ENCODE data around the gene ALG12.

The ALG12 gene

DNA sequence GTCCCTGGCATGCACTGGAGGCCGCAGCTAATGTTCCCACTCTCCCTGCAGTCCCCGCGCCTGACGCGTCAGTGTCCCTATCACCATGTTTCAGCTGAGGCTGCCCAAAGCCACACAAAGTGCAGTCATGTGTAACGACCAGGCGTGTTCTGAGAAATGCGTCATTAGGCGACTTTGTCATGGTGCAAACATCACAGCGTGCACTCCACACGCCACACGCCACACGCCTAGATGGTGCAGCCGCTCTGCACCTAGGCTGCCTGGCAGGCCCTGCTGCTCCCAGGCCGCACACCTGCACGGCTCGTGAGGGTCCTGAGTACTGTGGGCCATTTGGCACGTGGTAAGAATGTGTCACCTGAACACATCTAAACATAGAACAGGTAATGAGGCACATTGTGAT lies 2.6 kb upstream of the ALG12 start:
- Histone ChIP-seq H3K27me3 (ENCODE audit: control insufficient read depth, insufficient read depth, low read length) (no peaks in the 10 kb centered on the region), H3K4me3 (ENCODE audit: low read depth, low read length) (no peak overlapping the region), H3K9ac (ENCODE audit: low read depth, low read length) (no peak overlapping the region), H3K36me3 (ENCODE audit: control insufficient read depth, insufficient read depth, low read length) (peaks cover 10% of the 10 kb centered on the region), H3K9me3 (ENCODE audit: control insufficient read depth, insufficient read depth, low read length) (no peaks in the 10 kb centered on the region), H3K4me1 (ENCODE audit: control insufficient read depth, insufficient read depth, low read length) (no peaks in the 10 kb centered on the region)

DNA sequence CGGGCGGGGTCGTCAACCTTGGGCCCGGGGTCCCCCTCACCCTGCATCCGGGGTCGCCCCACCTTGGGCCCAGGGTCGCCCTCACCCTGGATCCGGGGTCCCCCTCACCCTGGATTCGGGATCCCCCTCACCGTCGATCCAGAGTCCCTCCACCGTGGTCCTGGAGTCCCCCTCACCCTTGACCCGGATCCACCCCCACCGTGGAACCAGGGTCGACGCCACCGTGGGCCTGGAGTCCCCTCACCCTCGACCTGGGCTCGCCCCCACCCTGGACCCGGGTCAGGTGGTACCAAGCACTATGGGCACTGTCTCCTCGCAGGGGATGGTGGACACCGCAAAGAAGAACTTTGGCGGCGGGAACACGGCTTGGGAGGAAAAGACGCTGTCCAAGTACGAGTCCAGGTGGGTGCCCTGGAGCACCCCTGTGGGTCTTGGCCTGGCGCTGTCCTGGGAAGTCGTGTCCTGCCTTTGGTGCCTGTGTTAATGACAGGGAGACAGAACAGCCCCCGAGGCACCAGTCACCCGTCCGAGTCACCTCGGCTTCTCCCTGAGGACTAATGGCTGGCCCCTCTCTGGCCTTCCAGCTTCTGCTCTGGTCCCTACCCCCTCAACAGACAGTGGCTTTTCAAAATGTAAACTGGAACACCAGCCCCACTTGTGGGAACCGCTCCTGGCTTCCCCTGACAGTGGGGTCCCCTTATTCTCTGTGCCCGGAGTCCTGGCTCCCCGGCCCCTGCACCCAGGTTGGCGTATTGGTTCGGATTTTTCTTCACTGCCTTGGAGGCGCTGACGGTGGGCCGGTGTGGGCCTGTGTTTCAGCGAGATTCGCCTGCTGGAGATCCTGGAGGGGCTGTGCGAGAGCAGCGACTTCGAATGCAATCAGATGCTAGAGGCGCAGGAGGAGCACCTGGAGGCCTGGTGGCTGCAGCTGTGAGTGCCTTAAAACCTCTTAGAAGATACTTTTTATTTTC lies 958 bp upstream of the ALG12 start:
- H3K9ac ChIP-seq (ENCODE audit: low read depth, low read length) = peak overlapping the region; percentile 65
- no peaks in the 10 kb centered on the region for H3K4me1 ChIP-seq (ENCODE audit: control insufficient read depth, insufficient read depth, low read length)

DNA sequence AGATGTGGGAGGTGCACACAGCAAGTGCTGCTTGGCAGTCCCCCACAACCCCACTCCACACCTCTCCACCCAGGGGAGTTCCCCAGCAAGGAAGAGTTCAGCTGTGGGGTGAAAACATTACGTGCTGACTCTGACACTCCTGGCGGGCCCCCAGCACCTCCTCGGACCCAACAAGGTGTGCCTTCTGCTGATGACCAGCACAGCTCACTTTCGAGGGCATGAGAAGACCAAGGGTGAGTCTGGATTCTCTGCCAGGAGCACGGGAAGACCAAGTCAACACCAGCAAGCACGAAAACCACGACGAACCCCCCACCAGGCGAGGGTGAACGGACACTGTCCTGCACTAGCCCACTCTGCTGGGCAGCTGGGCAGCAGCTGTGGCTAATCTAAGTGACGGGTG lies 1.4 kb downstream of the ALG12 start:
- Histone ChIP-seq H3K9me3 (ENCODE audit: control insufficient read depth, insufficient read depth, low read length) (no peaks in the 10 kb centered on the region), H3K27me3 (ENCODE audit: control insufficient read depth, insufficient read depth, low read length) (no peaks in the 10 kb centered on the region), H3K36me3 (ENCODE audit: control insufficient read depth, insufficient read depth, low read length) (peaks cover 13% of the 10 kb centered on the region), H3K9ac (ENCODE audit: low read depth, low read length) (no peak overlapping the region), H3K4me3 (ENCODE audit: low read depth, low read length) (peak overlapping the region; percentile 71), H3K4me1 (ENCODE audit: control insufficient read depth, insufficient read depth, low read length) (no peaks in the 10 kb centered on the region)

More for the DNA sequence above, 958 bp upstream of the ALG12 start:
- Histone ChIP-seq H3K9me3 (ENCODE audit: control insufficient read depth, insufficient read depth, low read length) (no peaks in the 10 kb centered on the region), H3K36me3 (ENCODE audit: control insufficient read depth, insufficient read depth, low read length) (peaks cover 8% of the 10 kb centered on the region), H3K27me3 (ENCODE audit: control insufficient read depth, insufficient read depth, low read length) (no peaks in the 10 kb centered on the region), H3K4me3 (ENCODE audit: low read depth, low read length) (peak overlapping the region; percentile 56)

DNA sequence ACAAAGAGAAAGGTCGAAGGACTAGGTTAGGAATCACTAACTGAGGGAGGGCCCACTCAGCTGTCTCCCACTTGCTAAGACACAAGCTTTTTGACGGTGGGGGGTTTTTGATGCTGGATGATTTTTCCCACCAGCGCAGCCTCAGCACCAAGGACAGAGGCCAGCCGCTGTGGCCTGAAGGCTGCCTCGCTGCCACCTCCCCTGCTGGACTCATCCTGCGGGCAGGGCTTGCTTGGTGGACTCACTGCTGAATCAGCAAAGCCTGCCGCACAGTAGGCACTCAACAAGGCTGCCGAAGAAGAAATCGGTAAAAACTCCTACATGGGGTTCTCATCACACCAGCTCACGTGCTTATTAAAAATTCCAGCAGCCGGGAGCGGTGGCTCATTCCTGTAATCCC lies 2.6 kb downstream of the ALG12 start:
- Histone ChIP-seq H3K9ac (ENCODE audit: low read depth, low read length) (no peak overlapping the region), H3K4me1 (ENCODE audit: control insufficient read depth, insufficient read depth, low read length) (no peaks in the 10 kb centered on the region), H3K9me3 (ENCODE audit: control insufficient read depth, insufficient read depth, low read length) (no peaks in the 10 kb centered on the region), H3K36me3 (ENCODE audit: control insufficient read depth, insufficient read depth, low read length) (peaks cover 14% of the 10 kb centered on the region), H3K4me3 (ENCODE audit: low read depth, low read length) (no peak overlapping the region), H3K27me3 (ENCODE audit: control insufficient read depth, insufficient read depth, low read length) (no peaks in the 10 kb centered on the region)

DNA sequence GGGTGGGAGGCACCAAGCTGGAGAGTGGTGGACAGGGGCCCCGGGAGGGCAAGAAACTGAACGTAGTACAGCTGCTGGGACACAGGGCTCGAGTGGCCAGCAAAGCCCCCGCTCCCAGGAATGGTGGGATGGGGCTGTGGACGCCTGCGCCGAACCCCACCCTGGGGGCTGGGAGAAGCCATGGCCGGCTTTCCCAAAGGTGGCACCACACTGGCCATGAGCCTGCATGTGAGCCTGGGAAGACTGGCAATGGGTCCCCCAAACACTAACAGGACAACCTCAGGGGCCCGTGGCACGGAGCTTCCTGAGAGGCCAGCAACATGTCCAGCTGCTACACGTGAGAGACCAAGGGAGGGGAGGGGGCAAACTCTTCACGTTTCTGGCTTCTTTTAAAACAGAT lies 4.0 kb downstream of the ALG12 start:
- peaks cover 10% of the 10 kb centered on the region for H3K36me3 ChIP-seq (ENCODE audit: control insufficient read depth, insufficient read depth, low read length)

DNA sequence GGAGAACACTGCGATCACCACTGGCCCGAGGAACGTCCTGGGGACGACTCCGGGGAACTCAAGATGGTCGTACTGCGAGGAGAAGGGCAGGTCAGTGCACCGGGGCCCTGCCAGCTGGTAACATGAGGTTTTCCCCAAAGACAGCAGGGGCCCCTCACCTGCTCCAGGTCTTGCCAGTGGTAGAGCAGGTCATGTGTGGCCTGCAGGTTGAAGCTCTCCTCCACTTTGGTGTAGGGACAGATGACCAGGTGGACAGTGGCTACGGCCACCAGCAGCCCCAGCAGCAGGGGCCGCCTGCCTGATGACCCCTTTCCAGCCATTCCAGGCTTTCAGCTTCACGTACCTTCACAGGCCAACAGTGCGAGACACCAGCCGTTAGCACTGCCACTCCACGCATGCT lies 4.8 kb downstream of the ALG12 start:
- H3K4me3 ChIP-seq (ENCODE audit: low read depth, low read length) = no peak overlapping the region
- peaks cover 13% of the 10 kb centered on the region for H3K36me3 ChIP-seq (ENCODE audit: control insufficient read depth, insufficient read depth, low read length)
- no peaks in the 10 kb centered on the region for H3K27me3 ChIP-seq (ENCODE audit: control insufficient read depth, insufficient read depth, low read length)
- no peaks in the 10 kb centered on the region for H3K4me1 ChIP-seq (ENCODE audit: control insufficient read depth, insufficient read depth, low read length)
- no peak overlapping the region for H3K9ac ChIP-seq (ENCODE audit: low read depth, low read length)
- H3K9me3 ChIP-seq (ENCODE audit: control insufficient read depth, insufficient read depth, low read length) = no peaks in the 10 kb centered on the region

More for the DNA sequence above, 4.0 kb downstream of the ALG12 start:
- Histone ChIP-seq H3K9me3 (ENCODE audit: control insufficient read depth, insufficient read depth, low read length) (no peaks in the 10 kb centered on the region), H3K9ac (ENCODE audit: low read depth, low read length) (no peak overlapping the region), H3K4me3 (ENCODE audit: low read depth, low read length) (no peak overlapping the region), H3K4me1 (ENCODE audit: control insufficient read depth, insufficient read depth, low read length) (no peaks in the 10 kb centered on the region), H3K27me3 (ENCODE audit: control insufficient read depth, insufficient read depth, low read length) (no peaks in the 10 kb centered on the region)

DNA sequence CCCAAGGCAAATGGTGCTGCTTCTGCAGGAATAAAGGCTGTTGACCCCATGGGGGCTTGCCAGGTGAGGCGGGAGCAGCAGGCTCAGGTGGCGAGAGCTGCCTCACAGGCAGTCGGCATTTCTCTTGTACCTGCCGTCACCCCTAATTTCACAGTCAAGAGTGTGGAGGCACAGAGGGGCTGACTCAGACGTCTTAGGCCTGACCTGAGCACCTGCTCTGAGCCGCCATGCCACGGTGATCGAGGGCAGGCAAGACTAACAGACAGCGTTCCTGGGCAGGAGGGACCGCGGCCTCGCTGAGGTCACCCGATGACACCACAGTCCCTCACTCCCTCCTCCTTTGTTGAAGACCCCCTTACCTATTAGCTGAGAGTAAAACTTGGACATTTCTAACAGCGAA lies 5.2 kb downstream of the ALG12 start:
- peaks cover 13% of the 10 kb centered on the region for H3K36me3 ChIP-seq (ENCODE audit: control insufficient read depth, insufficient read depth, low read length)
- no peaks in the 10 kb centered on the region for H3K9me3 ChIP-seq (ENCODE audit: control insufficient read depth, insufficient read depth, low read length)
- H3K4me1 ChIP-seq (ENCODE audit: control insufficient read depth, insufficient read depth, low read length) = no peaks in the 10 kb centered on the region
- no peaks in the 10 kb centered on the region for H3K27me3 ChIP-seq (ENCODE audit: control insufficient read depth, insufficient read depth, low read length)
- H3K4me3 ChIP-seq (ENCODE audit: low read depth, low read length) = no peak overlapping the region
- no peak overlapping the region for H3K9ac ChIP-seq (ENCODE audit: low read depth, low read length)

DNA sequence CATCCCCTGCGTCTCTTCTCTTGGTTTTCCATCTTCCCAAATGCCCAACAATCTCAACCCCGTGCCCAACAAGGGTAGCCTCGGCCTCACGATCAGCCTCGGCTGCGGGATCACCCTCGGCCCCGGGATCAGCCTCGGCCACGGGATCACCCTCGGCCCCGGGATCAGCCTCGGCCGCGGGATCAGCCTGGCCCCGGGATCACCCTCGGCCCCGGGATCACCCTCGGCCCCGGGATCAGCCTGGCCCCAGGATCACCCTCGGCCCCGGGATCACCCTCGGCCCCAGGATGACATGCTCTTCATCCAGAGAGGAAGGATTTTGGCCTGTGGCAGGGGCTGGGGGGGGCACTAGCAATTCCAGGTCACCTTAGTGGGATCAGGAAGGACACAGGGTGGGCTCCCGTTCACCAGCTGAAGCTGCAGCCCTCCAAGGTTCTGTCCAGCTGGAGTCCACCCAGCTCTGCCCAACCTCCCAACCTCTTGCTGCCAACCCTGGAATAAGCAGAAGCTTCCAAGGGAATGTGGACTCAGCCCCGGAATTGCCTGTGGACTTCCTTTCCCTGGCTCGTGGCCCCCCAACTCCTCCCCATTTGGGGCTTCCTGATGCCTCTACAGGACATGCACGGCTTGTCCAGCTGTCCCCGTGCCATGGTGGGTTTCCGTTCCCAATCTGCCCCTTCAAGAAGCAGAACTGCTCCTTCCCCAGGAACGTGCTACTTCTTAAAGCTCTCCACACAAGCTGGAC lies 6.2 kb downstream of the ALG12 start:
- Histone ChIP-seq H3K36me3 (ENCODE audit: control insufficient read depth, insufficient read depth, low read length) (peaks cover 17% of the 10 kb centered on the region), H3K9me3 (ENCODE audit: control insufficient read depth, insufficient read depth, low read length) (no peaks in the 10 kb centered on the region)

DNA sequence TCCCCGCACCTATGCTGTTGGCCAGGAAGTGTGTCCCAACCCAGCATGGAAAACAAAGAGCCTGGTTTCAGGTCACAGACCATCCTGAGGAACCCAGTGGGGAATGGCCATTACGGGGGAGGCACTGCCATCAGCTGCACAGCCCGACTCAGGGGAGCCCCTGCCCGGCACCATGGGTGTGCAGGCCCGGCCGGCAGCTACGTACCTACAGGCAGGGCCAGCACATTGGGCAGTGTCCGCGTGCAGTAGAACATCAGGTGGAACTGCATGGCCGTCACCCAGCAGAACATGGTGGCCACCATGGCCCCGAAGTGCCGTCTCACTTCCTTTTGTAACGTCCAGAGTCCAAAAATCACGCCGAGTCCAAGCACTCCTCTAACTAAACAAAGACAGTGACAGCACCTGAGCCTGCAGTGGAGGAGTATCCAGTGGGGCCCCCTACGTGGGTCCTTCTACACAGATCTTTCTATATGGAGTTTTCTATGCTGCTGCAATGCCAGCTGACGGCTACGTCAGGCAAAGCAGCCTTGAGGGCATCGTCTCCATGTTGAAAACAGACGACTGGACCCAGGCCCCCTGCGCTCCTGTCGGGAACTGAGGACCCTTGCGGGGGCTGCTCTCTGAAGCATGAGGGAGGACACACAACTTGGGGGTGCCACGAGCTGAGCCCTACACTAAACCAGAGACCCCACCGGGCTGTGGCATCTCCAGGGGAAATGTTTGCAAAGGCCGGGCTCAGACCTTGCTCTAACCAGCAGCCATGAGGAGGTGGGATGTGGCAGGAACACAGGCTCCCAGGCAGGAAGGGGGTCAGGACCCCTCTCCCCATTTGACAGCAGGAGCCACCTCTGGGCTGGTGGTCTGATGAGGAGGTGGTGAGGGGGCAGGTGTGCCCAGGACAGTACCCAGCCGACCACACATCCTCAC lies 7.7 kb downstream of the ALG12 start:
- Histone ChIP-seq H3K4me1 (ENCODE audit: control insufficient read depth, insufficient read depth, low read length) (no peaks in the 10 kb centered on the region), H3K27me3 (ENCODE audit: control insufficient read depth, insufficient read depth, low read length) (no peaks in the 10 kb centered on the region), H3K9me3 (ENCODE audit: control insufficient read depth, insufficient read depth, low read length) (no peaks in the 10 kb centered on the region), H3K9ac (ENCODE audit: low read depth, low read length) (no peak overlapping the region), H3K4me3 (ENCODE audit: low read depth, low read length) (no peak overlapping the region), H3K36me3 (ENCODE audit: control insufficient read depth, insufficient read depth, low read length) (peaks cover 17% of the 10 kb centered on the region)

More for the DNA sequence above, 6.2 kb downstream of the ALG12 start:
- Histone ChIP-seq H3K9ac (ENCODE audit: low read depth, low read length) (no peak overlapping the region), H3K27me3 (ENCODE audit: control insufficient read depth, insufficient read depth, low read length) (no peaks in the 10 kb centered on the region), H3K4me1 (ENCODE audit: control insufficient read depth, insufficient read depth, low read length) (no peaks in the 10 kb centered on the region), H3K4me3 (ENCODE audit: low read depth, low read length) (no peak overlapping the region)

DNA sequence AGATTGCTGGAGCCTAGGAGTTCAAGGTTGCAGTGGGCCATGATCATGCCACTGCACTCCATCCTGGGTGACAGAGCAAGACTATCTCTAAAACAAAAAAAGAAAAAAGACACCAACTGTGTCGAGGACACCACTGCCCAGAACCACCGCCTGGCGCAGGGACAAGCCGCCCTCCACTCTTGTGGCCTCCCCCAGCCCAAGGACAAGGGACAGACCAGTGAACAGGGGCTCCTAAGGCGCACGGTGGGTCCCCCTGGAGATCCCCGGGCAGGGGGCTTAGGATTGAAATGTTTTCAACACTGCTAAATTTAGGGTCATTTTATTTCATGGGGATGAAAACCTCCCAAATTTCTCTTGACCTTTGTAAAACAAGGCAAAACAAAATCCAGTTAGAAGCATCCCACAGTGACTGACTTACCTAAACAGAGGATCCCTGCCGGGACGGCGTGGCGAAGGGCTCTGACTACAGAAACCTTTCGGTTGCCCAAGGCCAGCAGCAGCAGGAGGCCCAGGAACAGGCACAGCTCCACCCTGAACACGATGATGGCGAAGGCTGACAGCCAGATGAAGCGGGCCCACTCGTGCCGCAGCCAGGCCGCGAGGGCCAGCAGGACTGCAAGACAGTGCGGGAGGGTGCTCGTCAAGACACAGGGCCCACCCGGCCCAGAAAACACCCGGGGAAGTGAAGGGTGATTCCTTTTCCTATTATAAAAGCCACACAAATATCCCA lies 8.6 kb downstream of the ALG12 start:
- Histone ChIP-seq H3K4me3 (ENCODE audit: low read depth, low read length) (no peak overlapping the region), H3K27me3 (ENCODE audit: control insufficient read depth, insufficient read depth, low read length) (no peaks in the 10 kb centered on the region), H3K4me1 (ENCODE audit: control insufficient read depth, insufficient read depth, low read length) (no peaks in the 10 kb centered on the region), H3K9ac (ENCODE audit: low read depth, low read length) (no peak overlapping the region), H3K36me3 (ENCODE audit: control insufficient read depth, insufficient read depth, low read length) (peaks cover 17% of the 10 kb centered on the region), H3K9me3 (ENCODE audit: control insufficient read depth, insufficient read depth, low read length) (no peaks in the 10 kb centered on the region)

DNA sequence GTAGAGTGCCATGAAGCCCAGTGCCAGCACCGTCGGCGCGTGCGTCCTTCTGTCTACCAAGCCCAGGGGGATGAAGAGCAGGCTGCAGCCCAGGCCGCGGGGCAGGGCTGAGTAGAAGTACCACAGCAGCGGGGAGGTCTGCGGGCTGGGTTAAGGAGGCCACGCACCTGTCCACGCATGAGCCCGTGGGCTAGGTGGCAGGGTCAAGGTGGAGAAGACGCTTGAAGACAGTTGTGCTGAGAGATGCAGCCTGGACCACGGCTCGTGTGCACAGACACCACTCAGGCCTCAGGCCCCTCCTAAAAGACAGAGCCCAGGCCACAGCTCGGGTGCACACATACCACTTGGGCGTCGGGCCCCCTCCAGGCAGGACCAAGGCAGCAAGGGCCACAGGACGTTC lies 10.4 kb downstream of the ALG12 start:
- Histone ChIP-seq H3K4me1 (ENCODE audit: control insufficient read depth, insufficient read depth, low read length) (no peaks in the 10 kb centered on the region), H3K4me3 (ENCODE audit: low read depth, low read length) (no peak overlapping the region), H3K9ac (ENCODE audit: low read depth, low read length) (no peak overlapping the region), H3K27me3 (ENCODE audit: control insufficient read depth, insufficient read depth, low read length) (no peaks in the 10 kb centered on the region), H3K36me3 (ENCODE audit: control insufficient read depth, insufficient read depth, low read length) (peaks cover 21% of the 10 kb centered on the region), H3K9me3 (ENCODE audit: control insufficient read depth, insufficient read depth, low read length) (no peaks in the 10 kb centered on the region)

Measured in iPS-15b (cell line).